Fibroblast of skin of back (primary cell): ENCODE data around the gene OTOF.

ENCODE experiments used
- DNase-seq: peaks from one replicate; pipeline ENCODE4 v3.0.0-alpha.2; 2013

Gene OTOF

DNA sequence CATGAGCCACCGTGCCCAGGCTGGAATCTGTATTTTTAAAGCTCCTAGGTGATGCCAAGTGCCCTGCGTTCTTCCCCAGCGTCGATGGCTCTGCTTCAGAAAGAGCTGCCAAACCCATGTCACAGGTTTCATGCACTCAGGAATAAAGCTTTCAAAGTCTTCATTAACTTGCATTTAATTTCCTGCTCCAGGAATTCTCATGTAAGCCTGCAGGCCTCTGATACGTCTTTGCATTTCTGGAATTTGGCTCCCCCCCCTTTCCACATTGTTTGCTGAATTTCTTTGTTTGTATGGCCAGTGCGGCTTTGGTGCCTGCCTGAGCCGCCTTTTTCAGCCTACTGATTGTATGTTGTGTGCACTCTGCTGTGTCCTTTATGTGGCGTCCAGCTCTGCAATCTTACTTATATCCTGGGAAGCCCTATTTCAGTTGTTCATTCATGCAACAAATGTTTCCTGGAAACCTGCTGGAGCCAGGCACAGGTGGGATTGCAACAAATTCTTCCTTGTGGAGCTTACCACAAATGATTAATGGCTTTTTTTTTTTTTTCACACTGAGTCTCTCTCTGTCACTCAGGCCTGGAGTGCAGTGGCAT lies 17.9 kb upstream of the OTOF start:
- DNase-seq = no peak

DNA sequence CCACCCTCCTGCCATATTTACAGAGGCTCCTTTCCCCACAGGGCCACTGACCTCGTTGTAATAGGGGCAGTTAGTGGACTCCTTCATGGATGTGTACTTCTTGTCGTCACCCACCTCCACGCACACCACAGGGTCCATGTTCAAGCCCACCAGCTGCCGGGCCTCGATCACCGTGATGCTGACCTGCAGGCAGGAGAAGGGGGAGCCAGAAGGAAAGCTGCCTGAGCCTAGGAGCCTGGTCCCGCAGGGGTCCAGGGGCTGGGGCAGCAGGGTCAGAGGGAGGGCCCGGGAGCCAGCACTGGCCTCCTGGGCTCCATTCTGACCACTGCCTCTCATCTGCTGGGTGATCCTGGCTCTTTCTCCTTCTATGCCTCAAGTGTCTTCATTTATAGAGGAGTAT lies 17.0 kb upstream of the OTOF start:
- DNase-seq = no peak

DNA sequence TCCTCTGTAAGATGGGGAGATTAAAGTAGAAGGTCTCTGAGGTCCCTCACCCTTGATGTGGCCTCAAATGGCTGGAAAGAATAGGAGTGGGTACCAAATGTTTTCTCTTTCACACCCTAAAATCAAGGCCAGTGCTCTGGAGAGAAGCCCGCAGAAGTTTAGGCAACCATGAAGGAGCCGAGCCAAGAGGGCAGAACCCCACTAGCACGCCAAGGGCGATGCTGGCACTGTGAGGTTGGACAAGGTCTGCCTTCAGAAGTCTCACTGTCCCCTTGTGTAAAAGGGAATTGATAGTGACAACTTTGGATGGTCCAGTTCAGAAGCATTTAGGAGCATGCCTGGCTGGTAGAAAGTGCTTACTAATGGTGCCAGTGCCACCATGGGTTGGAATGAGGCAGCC lies 16.3 kb upstream of the OTOF start:
- no peak for DNase-seq

DNA sequence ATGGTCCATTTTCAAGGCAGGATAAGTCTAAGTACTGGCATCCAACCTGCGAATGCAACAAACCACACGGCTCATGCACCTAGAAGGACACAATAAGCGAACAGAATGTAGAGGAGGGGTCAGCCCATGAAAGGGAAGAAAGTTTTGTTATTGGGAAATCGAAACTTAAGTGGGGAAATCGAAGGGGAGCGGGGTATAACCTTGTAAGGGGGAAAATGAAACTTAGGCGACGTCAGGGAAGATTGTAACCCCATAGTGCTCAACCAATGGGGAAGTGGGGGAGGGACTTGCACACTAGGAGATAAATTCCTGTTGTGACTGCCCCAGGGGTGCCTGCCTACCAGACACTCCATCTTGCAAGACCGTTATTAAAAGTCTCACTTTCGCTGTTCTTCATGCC lies 15.6 kb upstream of the OTOF start:
- DNase-seq = no peak

DNA sequence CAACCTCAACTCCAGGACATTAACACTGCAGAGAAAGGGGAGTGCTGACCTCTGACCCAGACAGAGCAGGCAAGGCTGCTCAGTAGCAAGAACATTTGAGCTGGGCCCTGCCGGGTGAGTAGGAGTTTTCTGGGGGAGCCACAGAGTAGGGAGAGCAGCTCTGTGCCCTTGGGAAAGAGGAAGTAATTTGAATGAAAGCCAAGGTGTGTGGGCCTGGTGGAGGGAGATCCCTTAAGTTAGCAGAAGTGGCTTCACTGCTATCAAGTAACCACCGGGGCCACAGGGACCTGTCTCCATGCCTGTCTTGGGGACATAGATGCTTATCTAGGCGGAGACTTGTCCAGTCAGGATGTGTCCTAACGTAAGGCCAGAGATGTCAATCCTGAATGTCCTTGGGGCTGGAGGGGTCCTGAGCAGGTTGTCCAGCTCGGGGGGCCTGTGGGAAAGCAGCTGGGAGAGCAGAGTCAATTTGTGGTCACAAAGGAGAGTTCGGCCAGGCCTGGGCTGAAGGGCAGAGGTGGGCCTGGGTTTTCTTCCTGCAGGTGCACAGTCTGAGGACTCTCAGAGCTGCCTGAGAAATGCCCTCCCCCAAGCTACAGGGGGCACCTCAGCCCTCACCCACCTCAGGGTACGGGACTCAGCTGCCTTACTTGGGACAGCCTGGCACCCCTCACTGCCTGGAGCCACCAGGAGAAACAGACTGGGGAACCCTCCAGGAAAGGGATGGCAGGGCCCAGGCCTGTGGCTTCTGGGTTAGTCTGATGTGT lies 15.0 kb upstream of the OTOF start:
- no peak for DNase-seq

DNA sequence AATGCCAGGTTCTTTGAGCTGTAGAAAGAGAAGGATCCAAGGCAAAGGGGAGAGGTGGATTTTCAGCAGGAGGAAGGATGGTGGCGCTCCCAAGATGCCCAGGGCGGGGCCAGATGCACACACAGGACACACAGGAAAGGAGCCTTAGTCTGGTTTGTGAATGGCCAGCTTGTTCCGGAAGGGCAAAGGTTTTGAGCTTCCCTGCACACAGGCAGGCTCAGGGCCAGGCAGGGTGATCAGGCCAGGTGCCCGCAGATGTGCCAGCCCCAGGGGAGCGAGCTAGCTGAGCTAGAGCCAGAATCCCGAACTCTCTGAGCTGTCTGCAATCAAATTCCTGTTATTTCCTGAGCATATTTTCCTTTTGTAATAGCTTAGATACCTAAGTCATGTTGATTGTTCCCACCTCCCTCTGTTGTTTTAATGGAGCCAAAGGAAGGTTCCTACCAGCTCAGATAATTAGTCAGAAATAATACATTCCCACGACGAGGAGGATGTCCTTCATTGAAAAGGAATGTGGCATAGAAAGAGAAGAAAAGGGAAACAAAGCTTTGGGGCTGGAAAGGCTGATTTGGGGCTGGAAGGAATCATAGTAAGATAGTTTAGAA lies 13.7 kb upstream of the OTOF start:
- DNase-seq = peak; percentile 25

DNA sequence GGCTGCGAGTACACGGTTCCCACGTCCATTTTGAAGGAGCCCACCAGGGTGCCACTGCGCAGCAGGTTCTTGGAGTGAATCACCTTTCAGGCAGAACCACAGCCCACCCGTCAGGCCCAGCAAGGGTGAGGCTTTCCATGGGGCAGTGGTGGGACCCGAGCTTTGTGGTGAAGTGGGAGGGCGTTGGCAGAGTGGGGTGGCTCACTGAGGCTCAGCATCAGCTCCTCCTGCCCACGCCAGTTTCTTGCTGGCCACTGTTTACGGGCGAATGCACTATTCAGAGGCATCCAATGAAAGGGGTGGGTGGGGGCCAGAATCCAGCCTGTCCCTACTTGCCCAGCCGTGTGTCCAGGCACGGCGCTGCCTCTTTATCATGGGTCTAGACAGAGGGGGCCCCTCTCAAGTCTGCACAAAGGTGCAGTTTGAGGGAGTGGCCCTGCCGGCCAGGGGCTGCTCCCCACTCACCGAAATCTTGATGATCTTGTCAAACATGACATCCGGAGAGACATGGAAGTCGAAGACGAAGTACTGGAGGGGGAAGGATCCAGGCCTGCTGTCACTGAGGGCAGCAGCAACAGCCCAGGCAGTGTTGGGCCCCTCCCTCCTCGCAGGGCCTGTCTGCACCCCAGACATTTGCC lies 11.4 kb upstream of the OTOF start:
- no peak for DNase-seq

DNA sequence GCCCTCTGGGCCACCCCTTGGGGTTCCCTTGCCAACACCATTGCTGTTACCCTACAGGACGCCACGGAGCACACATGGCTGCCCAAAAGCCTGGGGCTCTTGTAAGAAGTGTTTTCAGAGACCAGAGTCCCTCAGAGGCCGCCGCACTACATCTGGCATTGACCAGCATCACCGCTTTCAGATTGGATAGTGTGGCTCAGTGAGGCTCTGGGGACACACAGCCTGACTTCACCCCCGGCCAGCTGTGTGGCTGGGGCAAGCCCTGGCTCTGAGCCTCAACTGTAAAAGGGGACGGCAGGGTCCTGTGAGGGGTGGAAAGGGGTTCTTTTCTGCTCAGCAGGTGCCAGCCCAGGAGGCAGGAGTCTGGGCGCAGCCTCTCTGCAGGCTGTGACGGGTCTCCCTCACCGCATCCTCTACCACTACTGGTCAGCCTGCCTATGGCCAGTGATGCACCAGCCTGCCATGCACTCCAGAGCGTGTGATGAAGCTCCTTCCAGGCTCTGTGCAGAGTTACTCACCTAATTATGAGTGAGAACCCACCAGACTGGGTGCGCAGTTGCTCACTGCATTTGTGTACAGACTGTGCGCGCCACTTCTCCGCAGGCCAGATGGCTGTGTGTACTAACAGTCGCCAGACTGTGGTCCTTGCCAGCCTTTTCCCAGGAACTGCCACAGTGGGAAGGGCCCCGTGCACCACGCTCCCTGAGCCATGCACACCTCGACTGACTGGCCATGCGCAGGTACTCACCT lies 10.7 kb upstream of the OTOF start:
- DNase-seq = no peak

DNA sequence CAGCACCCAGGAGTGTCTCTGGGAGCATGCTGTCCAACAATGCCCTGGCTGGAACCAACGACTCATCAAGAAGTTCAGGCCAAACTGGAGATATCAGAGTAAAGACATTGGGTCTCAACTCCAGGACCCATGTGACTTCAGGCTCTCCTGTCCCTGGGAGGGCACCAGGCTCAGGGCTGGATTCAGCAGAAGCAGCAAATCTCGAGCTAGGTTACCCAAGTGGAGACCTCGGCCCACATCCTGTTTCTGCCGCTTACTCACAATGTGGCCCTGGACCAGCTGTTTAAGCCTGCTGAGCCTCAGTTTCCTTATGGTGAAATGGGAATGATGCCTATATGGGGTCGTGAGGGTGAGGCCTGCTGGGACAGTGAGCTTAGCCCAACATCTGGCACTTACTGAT lies 9.3 kb upstream of the OTOF start:
- no peak for DNase-seq

DNA sequence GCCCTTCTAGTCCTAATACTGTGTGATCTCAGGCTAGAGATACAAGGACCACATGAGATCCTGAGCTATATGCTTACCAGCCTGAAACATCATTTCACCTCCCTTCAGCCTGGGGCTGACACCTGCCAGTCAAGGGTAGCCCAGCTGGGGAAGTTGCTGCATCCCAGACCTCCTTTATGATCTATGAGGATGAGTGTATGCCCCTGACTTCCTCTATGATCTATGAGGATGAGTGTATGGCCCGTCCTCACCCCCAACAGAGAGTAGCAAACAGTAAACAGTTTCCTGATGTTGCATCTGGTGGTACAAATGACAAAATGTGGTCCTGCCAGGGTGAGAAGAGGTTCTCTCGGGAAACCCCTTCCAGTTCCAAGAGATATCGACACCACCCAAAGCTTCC lies 8.9 kb upstream of the OTOF start:
- DNase-seq = no peak

DNA sequence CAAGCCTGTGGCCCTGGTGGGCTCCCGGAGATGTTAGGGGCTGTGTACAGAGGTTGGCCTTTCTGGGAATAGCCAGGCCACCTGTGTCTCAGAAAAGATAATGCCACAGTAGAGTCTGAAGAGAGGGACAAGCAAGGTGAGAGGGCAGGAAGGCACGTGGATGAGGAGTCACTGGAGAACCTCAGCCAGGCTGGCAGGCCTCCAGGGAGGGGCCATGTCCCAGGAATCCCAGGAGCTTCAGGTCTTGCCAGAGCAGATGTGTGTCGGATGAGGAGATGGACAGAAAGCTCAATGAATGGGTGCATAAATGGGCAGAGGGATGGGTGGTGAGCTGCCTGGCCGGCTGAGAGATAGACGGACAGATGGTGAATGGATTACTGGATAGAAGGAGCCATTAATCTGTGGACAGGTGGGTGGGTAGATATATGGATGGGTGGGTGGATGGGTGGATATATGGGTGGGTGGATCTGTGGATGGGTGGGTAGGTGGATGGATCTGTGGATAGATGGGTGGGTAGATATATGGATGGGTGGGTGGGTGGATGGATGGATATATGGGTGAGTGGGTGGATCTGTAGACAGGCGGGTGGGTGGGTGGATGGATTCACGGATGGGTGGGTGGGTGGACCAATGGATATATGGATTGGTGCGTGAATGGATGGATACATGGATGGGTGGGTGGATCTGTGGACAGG lies 7.9 kb upstream of the OTOF start:
- DNase-seq = no peak

DNA sequence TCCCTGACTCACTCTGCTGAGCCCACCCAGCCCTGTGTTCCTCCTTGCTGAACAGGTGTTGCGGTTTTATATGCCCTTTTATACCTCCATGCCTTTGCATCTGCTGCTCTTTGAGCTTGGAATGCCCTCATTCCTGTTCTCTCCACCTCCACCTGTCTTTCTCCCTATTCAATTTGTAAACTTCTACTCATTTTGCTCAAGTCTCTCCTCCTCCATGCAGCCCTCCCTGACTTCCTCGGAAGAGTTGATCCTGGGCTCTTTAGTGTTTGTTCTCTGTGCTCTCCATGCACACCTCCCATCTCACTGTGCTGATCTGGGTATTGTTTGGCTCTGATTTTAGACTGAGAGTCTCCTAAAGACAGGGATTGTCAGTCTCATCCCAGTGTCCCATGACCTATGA lies 7.2 kb upstream of the OTOF start:
- DNase-seq = no peak

DNA sequence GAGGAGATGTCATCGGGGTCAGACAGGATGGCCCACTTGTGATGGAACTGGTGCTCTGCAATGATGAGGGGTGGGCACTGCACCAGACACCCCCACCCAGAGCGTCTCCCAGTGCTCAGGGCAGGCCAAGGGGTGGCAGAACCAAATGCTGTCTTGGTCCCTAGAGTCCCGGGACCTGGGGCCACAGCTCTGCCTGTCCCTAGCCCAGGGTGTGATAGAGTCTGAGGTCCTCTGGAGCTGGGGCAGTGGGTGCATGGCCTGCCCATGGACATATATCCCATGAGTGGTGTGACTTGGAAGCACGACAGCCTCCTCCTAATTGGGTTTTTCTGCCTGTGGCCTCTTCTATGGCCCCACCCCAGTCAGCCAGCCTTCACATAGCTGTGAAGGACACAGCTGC lies 6.7 kb upstream of the OTOF start:
- DNase-seq = no peak

DNA sequence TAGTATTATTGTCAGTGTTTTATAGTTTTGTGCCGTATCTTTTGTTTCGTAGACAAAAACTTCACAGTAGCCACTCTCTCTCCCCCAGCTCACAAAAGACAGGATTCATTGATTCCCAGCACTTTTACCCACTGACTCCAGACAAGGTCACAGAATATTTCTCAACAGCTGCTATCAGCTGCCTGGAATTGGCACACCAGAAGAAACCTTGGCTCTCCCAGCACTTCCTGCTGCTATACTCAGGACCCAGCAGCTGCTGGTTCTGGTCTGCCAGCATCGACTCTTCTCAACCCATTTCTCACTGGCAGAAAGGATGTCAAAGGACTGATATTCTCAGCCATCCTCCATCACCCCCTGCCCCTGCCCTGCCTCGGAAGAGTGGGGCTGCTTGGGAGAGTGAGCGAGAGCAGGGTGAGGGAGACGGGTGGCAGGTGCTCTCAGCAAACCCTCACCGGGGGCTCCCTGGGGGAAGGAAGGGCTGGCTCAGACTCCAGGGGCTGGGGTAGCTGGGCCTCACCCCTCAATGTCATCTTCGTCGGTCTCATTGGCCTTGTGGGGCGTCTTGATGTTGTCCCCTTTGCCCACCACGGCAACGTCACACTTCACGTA lies 6.1 kb upstream of the OTOF start:
- no peak for DNase-seq

DNA sequence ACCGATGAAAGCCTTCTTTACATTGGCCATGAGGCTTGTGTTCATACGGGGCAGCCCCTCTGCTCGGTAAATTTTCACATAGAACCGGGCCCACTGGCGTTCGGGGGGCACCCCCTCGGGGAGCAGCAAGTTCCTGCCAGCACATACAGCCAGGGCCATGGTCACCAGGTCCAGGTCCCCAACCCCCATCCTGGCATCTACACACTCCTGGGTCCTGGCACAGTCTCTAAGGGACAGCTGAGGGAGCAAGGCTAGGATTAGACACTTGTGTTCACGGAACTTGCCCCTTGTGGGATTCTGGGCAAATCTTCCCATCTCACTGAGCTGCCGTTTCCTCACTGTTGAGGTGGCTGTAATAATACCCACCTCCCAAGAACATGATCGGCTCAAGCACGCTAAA lies 5.6 kb upstream of the OTOF start:
- no peak for DNase-seq

DNA sequence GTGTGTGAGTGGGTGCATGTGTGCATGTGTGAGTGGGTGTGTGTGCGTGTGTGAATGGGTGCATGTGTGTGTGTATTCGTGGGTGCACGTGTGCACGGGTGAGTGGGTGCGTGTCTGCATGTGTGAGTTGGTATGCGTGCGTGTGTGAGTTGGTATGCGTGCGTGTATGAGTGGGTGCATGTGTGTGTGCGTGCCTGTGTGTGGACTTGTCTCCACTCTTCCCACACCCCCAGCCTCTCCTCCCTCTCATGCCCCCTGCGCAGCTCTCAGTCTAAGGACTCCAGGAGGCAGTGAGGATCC lies 5.1 kb upstream of the OTOF start:
- DNase-seq = no peak

DNA sequence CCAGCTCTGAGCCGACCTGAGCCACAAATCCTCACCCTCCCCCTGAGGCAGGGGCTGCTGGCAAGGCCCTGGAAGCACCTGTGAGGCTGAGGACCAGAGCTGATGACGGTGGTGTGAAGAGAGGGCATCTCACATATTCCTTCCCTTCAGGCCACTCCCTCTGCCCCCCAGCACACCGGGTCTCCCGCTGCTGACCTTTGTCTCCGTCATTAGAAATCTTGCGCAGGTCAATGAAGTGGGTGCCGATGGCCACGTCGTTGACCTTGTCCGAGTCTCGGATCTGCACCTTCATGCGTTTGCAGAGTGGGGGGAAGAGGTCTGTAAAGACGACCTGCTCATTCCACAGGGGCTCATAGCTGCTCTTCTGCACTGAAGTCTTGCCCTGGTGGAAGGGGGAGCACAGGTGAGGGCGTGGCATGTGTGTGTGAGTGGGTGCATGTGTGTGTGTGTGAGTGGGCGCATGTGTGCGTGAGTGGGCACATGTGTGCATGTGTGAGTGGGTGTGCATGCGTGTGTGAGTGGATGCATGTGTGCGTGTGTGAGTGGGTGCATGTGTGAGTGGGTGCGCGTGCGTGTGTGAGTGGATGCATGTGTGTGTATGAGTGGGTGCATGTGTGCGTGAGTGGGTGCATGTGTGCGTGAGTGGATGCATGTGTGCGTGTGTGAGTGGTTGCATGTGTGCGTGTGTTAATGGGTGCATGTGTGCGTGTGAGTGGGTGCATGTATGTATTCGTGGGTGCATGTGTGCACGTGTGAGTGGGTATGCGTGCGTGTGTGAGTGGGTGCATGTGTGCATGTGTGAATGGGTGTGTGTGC lies 4.5 kb upstream of the OTOF start:
- DNase-seq = no peak

DNA sequence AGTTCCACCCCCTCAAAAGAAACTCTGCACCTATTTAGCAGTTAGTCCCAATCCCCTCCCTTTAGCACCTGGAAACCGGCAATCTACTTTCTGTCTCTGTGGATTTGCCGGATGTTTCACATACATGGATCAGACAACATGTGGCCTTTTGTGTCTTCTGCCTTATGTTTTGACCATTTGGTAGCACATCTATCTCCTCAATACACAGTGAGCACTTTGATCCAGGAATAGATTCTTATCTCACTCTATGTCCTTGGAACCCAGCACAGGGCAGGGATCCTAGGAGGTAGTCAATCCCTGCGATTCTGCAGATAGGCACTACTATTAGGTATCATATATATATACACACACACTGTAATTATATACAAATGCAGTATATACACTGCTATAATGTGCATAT lies 3.8 kb upstream of the OTOF start:
- no peak for DNase-seq

DNA sequence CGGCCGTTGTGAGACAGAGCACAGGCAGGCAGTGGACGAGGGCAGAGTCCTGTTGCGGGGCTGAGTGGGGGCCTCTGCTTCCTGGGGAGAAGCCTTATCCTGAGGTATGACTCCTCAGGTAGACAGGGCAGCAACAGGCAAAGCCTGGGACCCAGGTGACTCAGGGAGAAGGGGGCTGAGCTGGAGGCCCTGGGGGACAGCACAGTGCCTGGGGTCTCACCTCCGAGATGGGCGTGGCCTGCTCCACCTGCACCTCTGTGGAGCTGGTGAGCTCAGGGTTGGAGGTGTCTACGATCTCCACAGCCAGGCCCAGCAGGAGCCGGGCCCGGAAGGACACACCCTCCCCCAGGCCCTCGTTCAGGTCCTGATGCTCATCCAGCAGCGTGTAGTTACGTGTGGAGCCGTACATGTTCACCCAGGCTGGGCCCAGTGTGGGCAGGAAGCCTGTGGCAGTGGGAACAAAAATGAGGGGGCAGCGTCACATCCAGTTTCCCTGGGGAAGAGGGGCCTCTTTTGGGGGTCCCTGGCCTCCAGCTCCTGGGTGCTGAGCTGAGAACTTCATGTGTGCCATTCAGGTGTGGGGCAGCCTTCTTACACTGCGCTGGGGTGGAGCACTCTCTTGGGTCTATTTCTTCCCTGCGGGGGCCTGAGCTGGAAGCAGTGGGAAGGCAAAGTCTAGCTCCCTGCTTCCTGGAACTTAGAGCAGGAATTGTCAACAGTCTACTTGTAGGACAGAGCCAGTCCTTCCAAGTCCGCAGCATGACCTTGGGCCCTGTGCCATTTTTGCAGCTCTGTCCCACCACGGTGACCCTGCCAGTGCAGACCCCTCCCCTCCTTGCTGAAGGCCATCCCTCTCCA lies 2.9 kb upstream of the OTOF start:
- no peak for DNase-seq
